KMS-11 (cell line): ENCODE measurements around the gene TFAP2D.
A peak's percentile ranks its signal among the peaks of the same experiment; 100 is the strongest.

Experiments
- H2AFZ ChIP-seq: fragments of 200-600 bp; sonication (generic); 2 replicates; pipeline ENCODE4 v1.6.1; 2016; ENCODE audit warnings: antibody characterized with exemption, mixed run types, low read depth
- H3K27ac ChIP-seq: fragments of 200-600 bp; sonication (generic); 2 replicates; pipeline ENCODE4 v1.6.1; 2016; ENCODE audit warnings: mild to moderate bottlenecking, mixed run types
- H3K27me3 ChIP-seq: fragments of 200-600 bp; sonication (generic); 2 replicates; pipeline ENCODE4 v1.6.1; 2017; ENCODE audit warnings: mild to moderate bottlenecking, low read depth, mixed run types, moderate library complexity; ENCODE audit not compliant: insufficient read depth
- H3K36me3 ChIP-seq: fragments of 200-600 bp; sonication (generic); 2 replicates; pipeline ENCODE4 v1.6.1; 2017; ENCODE audit warnings: mild to moderate bottlenecking, mixed run types; ENCODE audit not compliant: insufficient read depth
- H3K4me1 ChIP-seq: fragments of 200-600 bp; sonication (generic); 2 replicates; pipeline ENCODE4 v1.6.1; 2016; ENCODE audit warnings: mild to moderate bottlenecking, low read depth, mixed run types; ENCODE audit not compliant: poor library complexity, severe bottlenecking
- H3K4me2 ChIP-seq: fragments of 200-600 bp; sonication (generic); 2 replicates; pipeline ENCODE4 v1.7.0; 2016; ENCODE audit warnings: mild to moderate bottlenecking, mixed run types
- H3K4me3 ChIP-seq: fragments of 200-600 bp; sonication (generic); IDR thresholded peaks from 2 replicates; pipeline ENCODE4 v1.6.1; 2017; ENCODE audit warnings: low read depth, low read length, mixed read lengths; ENCODE audit not compliant: insufficient read depth
- H3K79me2 ChIP-seq: fragments of 200-600 bp; sonication (generic); 2 replicates; pipeline ENCODE4 v1.6.1; 2016; ENCODE audit warnings: low read depth, mixed run types; ENCODE audit not compliant: insufficient read depth
- H3K9ac ChIP-seq: fragments of 200-600 bp; sonication (generic); 2 replicates; pipeline ENCODE4 v1.6.1; 2016; ENCODE audit warnings: mild to moderate bottlenecking, mixed run types
- H4K20me1 ChIP-seq: fragments of 200-600 bp; sonication (generic); 2 replicates; pipeline ENCODE4 v1.6.1; 2016; ENCODE audit warnings: mild to moderate bottlenecking, mixed run types; ENCODE audit not compliant: insufficient read depth
- TF ChIP-seq, protein P1 (sequence below): fragments of 200-600 bp; sonication (generic); conservative IDR thresholded peaks from 2 replicates; pipeline ENCODE4 v1.6.1; 2017; ENCODE audit warnings: low read depth, mild to moderate bottlenecking, antibody characterized with exemption, low read length, moderate library complexity, mixed read lengths

The TFAP2D gene

GRCh38 chr6:50816115-50816675 is 102.9 kb downstream of the TFAP2D start:
- Histone ChIP-seq H4K20me1 (no peaks in the 10 kb centered on the region), H3K9ac (peak overlapping the region; percentile 60; the same call in 1 of the 2 replicates), H3K27ac (0 out of 2 replicates have a peak overlapping the region, but pooled peaks have one; percentile 11), H3K4me3 (no peak overlapping the region), H3K27me3 (no peaks in the 10 kb centered on the region), H3K36me3 (no peaks in the 10 kb centered on the region), H2AFZ (peak overlapping the region; percentile 96), H3K4me2 (peak overlapping the region; percentile 35; the same call in 1 of the 2 replicates), H3K4me1 (peaks cover 4% of the 10 kb centered on the region), H3K79me2 (no peaks in the 10 kb centered on the region)
- TF ChIP-seq, protein P1, sequence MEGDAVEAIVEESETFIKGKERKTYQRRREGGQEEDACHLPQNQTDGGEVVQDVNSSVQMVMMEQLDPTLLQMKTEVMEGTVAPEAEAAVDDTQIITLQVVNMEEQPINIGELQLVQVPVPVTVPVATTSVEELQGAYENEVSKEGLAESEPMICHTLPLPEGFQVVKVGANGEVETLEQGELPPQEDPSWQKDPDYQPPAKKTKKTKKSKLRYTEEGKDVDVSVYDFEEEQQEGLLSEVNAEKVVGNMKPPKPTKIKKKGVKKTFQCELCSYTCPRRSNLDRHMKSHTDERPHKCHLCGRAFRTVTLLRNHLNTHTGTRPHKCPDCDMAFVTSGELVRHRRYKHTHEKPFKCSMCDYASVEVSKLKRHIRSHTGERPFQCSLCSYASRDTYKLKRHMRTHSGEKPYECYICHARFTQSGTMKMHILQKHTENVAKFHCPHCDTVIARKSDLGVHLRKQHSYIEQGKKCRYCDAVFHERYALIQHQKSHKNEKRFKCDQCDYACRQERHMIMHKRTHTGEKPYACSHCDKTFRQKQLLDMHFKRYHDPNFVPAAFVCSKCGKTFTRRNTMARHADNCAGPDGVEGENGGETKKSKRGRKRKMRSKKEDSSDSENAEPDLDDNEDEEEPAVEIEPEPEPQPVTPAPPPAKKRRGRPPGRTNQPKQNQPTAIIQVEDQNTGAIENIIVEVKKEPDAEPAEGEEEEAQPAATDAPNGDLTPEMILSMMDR = peak; percentile 79

- no peak overlapping the region for H3K27ac ChIP-seq
- no peaks in the 10 kb centered on the region for H4K20me1 ChIP-seq
- TF ChIP-seq, protein P1 = no peak
- H3K4me1 ChIP-seq = peaks cover 4% of the 10 kb centered on the region
- H3K36me3 ChIP-seq = no peaks in the 10 kb centered on the region
- H3K79me2 ChIP-seq = no peaks in the 10 kb centered on the region
- H3K27me3 ChIP-seq = no peaks in the 10 kb centered on the region
- H3K9ac ChIP-seq = no peak overlapping the region
- H3K4me3 ChIP-seq = no peak overlapping the region
- no peak overlapping the region for H3K4me2 ChIP-seq
- H2AFZ ChIP-seq = no peak overlapping the region
These were observed 103.8 kb downstream of the TFAP2D start for GRCh38 chr6:50816947-50817645.

GRCh38 chr6:50817646-50817950 is 104.3 kb downstream of the TFAP2D start:
- no peak overlapping the region for H3K4me2 ChIP-seq
- H3K79me2 ChIP-seq = no peaks in the 10 kb centered on the region
- no peaks in the 10 kb centered on the region for H3K27me3 ChIP-seq
- no peak overlapping the region for H3K27ac ChIP-seq
- TF ChIP-seq, protein P1 = no peak
- H3K4me3 ChIP-seq = no peak overlapping the region
- no peaks in the 10 kb centered on the region for H4K20me1 ChIP-seq
- H3K36me3 ChIP-seq = no peaks in the 10 kb centered on the region
- H2AFZ ChIP-seq = no peak overlapping the region
- H3K9ac ChIP-seq = no peak overlapping the region
- peaks cover 4% of the 10 kb centered on the region for H3K4me1 ChIP-seq

- no peak overlapping the region for H3K9ac ChIP-seq
These were observed 104.7 kb downstream of the TFAP2D start for GRCh38 chr6:50818020-50818419.

More at GRCh38 chr6:50818020-50818419, 104.7 kb downstream of the TFAP2D start:
- no peaks in the 10 kb centered on the region for H3K79me2 ChIP-seq
- no peak overlapping the region for H3K4me2 ChIP-seq
- H4K20me1 ChIP-seq = no peaks in the 10 kb centered on the region
- no peaks in the 10 kb centered on the region for H3K36me3 ChIP-seq
- no peak overlapping the region for H3K27ac ChIP-seq
- H3K4me3 ChIP-seq = no peak overlapping the region
- H3K4me1 ChIP-seq = peaks cover 4% of the 10 kb centered on the region
- no peaks in the 10 kb centered on the region for H3K27me3 ChIP-seq
- TF ChIP-seq, protein P1 = no peak
- no peak overlapping the region for H2AFZ ChIP-seq
